ENCODE data around the gene KCNQ1.

DNA sequence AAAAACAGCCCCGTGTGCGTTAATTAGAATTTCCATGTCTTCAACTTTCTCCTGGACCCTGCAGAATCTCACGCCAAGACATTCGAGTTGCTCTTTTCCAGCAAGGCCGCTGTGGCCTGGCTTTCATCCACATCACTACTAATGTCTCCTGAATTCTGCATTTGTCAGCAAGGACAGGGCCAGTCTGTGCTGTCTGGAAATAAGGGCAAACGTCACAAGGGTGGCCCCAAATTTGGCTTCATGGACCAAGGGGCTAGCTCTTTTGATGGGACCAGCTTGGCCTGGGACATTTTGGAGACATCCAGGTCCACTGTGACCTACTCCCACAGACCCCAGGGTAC lies 221.6 kb downstream of the KCNQ1 start:
- TF ChIP-seq EP300 (IDR thresholded peaks at IDR 0.05) = no peak
- TF ChIP-seq, protein P1, sequence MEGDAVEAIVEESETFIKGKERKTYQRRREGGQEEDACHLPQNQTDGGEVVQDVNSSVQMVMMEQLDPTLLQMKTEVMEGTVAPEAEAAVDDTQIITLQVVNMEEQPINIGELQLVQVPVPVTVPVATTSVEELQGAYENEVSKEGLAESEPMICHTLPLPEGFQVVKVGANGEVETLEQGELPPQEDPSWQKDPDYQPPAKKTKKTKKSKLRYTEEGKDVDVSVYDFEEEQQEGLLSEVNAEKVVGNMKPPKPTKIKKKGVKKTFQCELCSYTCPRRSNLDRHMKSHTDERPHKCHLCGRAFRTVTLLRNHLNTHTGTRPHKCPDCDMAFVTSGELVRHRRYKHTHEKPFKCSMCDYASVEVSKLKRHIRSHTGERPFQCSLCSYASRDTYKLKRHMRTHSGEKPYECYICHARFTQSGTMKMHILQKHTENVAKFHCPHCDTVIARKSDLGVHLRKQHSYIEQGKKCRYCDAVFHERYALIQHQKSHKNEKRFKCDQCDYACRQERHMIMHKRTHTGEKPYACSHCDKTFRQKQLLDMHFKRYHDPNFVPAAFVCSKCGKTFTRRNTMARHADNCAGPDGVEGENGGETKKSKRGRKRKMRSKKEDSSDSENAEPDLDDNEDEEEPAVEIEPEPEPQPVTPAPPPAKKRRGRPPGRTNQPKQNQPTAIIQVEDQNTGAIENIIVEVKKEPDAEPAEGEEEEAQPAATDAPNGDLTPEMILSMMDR (IDR thresholded peaks at IDR 0.05) = no peak
- TF ChIP-seq POLR2A (IDR thresholded peaks at IDR 0.05) = no peak
- no peak for TF ChIP-seq POLR2AphosphoS5 (IDR thresholded peaks at IDR 0.05)
